ENCODE data around the gene GGT6.

GGT6 gene

DNA sequence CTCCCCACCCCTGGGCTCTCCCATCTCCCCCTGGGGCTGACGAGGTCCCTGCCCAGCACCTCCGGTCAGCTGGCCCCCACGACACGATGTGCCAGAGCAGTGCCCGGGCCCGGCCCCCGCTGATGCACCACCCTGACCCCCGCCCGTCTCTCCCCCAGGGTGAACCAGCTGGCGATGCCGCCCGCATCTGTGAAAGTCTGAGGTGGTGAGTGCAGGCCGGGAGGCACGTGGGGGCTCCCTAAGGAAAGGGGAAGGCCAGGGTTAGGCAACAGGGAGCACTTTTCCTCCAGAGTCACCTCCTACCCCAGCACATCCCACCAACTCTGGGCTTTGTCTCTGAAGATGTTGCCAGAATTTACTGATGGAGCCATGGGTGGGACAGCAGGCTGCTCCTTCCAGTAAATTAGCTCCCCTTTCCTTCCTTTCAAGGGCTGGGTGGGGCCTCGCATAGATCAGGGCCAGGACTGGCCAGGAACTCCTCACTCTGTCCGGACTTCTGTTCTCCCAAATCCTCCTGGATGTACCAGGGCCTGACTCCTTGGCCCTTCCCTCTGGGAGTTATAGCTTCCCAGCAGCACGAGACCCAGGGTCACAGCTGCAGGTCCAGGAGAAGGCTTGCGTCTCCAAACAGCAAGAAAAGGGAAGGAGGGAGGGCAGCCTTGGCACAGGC lies 23.5 kb downstream of the GGT6 start:
- DNase-seq = no peak

- no peak for DNase-seq
Observed at GRCh38 chr17:4536259-4536741, 24.1 kb downstream of the GGT6 start.

GRCh38 chr17:4535667-4536258 lies 24.6 kb downstream of the GGT6 start:
- DNase-seq = no peak

- DNase-seq = no peak
Observed at GRCh38 chr17:4534928-4535666, 25.3 kb downstream of the GGT6 start.

GRCh38 chr17:4534515-4534914 lies 25.9 kb downstream of the GGT6 start:
- DNase-seq = no peak

DNA sequence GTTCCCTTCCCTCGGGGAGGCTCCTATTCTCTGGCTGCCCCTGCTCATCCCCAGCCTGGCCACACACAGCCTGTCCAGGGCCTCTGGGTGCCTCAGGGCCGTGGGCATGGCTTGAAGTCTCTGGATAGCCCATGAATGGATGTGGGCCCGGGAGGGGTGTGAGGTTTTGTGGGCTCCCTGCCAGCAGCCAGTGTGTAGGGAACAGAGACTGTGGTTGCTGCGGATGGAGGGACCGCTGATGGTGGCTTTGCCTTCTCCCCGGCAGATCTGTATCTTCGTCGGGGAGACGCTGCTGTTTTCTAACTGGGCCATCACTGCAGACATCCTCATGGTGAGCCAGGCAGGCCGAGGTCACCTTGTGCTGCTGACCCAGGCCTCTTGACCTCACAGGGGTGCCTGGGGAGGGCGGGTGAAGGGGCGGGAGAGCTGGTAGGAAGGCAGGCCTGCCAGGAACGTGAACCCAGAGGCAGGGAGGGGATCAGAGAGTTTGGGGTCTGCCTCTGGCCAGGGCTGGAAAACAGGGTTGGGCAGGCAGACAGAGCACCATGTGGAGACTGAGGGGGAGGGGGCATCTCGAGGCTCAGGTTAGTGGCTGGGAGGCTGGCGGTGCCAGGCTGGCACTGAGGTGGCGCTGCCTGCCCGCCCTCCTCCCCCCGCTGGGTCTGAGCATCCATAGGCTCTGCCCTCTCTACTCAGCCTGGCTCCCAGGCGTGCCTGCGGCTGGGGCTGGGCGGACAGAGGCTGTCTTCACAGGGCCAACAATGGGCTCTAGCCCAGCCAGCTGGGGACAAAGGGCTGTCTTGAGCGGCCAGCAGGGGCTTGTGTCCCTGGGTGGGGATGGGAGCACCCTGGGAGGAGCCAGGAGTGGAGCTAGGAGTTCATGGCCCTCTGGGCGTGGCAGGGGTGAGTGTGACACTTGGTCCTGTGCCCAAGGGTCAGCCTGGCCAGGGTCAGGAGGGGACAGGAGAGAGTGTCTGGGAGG lies 26.6 kb downstream of the GGT6 start:
- no peak for DNase-seq

DNA sequence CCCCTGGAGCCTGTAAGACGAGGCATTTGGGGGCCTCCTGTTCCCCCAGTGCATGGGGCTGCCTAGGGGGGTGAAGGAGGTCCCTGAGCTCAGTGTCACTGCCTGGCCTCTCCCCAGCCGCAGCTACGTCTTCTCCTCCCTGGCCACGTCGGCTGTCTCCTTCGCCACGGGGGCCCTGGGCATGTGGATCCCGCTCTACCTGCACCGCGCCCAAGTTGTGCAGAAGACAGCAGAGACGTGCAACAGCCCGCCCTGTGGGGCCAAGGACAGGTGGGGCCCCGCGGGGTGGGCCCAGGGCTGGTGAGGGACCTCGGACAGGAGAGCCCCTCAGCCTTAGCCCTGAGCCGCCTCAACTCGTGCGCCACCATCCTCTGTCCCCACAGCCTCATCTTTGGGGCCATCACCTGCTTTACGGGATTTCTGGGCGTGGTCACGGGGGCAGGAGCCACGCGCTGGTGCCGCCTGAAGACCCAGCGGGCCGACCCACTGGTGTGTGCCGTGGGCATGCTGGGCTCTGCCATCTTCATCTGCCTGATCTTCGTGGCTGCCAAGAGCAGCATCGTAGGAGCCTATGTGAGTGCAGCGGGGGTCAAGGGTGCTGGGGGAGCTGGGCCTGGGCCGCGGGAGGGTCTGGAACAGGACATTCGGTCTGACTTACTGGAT lies 27.4 kb downstream of the GGT6 start:
- no peak for DNase-seq

DNA sequence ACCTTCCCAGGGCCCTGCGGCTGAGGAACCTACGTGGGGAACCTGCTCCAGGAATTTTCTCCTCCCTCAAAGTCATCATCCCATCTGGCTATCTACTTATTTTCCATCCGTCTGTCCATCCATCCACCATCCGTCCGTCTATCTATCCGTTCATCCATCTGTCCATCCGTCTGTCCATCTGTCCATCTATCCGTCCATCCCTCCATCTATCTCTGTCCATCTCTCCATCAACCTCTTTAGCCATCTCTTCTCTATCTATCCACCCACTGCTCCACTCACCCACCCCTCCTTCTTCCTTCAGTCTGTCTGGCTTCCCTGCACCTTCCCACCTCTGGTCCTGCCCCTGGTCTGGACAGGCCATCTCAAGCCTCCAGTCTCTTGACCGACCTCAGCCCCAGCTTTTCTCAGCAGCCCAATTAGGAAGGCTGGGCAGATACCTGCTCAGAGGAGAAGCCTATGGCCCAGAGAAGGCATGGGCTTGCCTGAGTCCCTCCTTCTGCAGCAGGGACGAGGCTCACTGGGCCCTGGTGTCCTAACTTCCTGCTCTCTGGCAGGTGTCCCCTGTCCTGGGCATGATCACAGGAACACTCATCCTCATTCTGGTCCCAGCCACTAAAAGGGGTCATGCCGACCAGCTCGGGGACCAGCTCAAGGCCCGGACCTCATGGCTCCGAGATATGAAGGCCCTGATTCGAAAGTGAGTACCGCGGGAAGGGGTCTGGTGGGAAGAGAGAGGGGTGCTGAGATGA lies 28.2 kb downstream of the GGT6 start:
- no peak for DNase-seq

DNA sequence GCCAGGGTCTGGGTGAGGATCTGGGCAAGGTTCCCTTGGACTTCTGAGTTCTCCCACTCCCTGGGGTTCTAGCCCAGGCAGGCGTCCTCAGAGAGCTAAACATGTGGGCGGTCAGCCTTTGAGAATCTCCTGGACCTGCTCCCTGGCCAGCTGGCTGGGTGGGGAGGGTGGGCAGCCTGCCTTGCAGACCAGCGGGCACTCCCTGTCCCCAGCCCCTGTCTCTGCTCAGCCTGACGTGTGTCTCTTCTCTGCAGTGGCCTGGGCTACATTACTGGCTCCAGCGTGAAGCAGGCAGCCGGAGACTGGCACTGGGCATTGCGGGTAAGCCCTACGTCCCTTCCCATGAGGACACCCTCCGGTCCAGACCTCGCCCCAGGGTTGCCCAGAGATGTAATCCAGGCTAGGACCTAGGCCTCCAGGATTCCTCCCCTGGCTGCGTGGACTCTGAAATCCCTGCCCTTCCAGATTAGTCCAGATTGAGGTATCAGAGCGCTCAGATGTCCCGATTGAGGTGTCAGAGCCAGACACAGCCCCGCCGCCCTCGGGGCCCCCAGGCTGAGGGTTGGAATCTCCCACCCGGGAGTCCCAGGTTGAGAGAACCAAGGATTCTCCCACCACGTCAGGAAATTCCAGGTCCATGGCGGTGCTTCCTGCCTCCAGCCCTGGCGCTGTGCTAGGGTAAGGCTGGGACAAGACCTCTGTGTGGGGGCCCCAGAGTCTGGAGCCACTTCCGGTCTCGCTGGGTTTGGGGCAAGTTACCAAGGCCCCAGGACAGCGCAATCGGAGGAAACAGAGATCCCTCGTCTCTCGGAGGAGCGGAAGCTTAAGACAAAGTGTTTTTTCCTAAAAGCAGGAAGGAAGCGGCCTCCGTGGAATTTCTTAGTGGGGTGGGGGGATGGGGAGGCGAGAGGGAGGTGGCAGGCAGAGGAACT lies 29.3 kb downstream of the GGT6 start:
- no peak for DNase-seq

DNA sequence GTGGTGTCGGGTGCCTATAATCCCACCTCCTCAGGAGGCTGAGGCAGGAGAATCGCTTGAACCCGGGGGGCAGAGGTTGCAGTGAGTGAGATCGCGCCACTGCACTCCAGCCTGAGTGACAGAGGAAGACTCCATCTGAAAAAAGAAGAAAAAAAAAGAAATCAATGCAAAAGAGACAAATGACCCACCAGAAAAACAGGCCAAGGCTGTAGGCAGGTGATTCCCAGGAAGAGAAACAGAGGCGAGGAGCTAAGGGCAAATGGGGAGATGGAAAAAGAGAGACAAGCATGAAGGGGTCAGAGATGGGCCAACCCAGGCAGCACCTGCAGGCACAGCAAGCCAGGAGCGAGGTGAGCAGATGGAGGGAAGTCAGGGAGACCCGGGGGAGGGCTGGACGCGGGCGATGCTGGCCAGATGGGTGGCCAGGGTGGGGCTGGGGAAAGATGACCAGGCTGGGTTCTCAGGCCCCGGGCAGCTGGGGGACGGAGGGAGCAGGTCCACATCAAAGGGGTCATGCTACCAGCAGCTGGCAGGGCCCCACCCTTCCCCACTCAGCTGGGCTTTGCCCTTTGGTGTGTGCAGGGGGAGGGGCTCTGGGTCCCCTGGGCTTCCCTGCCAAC lies 30.7 kb downstream of the GGT6 start:
- DNase-seq = no peak

DNA sequence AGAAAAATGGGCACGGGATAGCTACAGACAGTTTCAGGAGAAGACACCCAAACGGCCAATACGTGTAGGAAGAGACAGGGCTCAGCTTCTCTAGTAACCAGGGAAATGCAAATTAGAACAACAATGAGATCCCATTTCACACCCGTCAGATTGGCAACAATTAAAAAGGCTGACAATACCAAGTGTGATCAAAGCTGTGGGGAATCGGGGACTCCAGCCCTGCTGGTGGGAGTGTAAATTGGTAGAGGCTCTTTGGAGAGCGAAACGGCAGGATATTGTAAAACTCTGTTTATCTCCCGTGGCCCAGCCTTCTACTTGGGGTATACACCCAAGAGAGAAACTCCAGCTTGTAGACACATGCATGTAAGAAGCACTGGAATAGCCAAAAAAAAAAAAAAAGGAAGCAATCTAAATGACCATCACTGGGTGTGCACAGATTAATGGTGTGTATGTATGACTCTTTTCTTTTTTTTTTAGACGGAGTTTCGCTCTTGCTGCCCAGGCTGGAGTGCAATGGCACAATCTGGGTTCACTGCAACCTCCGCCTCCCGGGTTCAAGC lies 32.7 kb downstream of the GGT6 start:
- DNase-seq = no peak

DNA sequence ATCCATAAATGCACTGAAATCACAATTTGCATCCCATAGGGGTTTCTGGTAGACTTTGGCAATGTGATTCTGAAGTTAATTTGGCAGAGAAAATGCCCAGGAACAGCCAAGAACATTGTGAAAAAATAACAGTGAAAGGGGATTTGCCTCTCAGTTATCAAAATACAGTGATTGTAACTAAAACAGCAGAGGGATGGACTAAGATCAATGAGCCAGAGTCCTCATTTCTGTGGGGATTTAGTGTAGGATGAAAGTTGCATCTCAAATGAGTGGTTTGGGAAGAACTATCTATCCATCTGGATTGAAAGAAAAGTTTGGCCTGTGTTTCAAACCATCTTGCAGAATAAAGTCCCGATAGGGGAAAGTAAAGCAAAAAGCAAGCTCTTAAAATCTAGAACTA lies 33.2 kb downstream of the GGT6 start:
- DNase-seq = no peak

DNA sequence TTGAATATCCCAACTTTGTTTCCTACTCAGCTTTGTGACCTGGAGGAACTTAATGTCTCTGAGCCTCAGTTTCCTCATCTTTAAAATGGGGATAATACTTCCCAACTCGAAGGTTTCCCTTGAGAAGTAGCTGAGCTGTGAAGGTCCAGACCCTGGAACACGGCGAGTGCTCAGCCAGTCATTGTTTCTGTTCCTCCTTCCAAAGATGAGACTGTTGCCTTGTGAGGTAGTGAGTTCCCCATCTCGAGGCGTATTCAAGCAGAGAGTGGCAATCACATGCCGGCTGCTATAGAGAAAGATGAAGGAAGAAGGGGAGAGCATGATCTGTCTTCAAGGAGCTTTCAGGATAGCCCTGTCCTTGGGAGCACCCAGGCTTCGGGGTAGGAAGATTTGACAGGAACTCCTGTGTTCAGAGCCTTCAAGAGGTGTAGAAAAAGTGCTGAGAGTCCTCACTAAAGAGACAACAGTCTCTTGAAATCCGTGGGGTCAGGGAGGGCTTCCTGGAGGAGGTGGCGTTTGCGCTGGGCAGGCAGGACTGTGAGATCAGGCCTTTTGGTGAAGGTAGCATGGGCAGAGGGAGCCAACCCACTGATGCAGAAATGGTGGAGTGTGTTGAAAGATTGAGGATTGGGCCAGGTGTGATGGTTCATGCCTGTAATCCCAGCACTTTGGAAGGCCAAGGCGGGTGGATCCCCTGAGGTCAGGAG lies 34.5 kb downstream of the GGT6 start:
- DNase-seq = no peak

GRCh38 chr17:4523946-4524345 lies 36.4 kb downstream of the GGT6 start:
- no peak for DNase-seq

DNA sequence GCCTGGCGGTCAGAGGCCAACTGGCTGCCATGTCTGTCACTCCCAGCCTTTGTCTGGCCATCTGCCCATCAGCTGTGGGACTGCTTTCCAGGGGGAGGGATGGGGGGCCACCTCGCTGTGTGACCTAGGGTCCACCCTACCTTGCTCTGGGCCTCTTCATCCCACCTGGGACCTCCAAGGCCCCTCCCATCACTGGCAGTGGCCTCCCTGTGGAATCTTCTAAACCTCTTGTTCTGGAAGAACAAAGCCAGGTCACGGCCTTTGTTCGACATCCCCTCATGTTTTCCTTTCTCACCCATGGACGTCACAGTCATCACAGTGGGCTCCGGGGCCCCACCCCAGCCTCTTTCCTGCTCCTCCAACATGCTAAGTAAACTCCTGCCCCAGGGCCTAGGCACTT lies 37.7 kb downstream of the GGT6 start:
- DNase-seq = no peak

- DNase-seq = no peak
Observed at GRCh38 chr17:4520894-4521600, 39.3 kb downstream of the GGT6 start.

DNA sequence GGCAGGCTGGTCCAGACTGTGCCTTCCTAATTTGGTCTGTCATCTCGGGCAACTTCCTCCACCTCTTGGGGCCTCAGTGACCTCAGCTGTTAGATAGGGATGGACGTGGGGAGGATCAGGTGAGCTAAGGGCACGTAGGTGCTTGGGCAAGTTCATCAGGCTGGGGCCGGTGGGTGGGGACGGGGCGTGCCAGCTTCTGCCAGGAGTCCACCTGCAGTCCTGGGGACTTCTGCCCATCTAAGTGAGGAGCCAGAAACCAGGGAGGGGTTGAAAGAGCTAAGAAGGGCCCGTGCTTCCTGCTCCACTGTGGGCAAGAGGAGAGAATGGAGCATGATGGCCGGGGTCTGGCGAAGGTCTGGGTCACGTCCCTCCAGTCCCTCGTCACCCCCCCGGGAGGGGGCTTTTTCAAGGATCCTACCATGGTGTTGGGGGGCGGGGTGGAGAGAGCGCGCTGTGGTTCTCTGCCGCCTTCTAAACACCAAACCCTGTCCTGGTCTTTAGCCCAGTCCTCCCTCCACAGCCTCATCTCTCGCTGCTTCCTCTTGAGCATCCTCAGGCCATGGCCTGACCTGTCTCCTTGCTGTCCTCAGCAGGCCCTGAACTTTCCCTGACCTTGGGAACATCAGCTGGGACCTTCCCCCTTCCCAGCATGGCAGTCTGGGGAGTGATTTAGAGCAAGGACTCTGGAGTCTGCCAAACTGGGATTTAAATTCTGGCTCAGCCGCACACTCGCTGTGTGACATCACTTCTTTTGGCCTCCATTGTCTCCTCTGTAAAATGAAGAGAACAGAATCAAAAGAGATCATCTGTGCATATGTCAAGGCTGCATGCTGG lies 40.1 kb downstream of the GGT6 start:
- DNase-seq = no peak
